ENCODE data around the gene IMMP2L. TPM values are rescaled to one million over a fixed set of nuclear protein-coding genes. Genes with fewer than 3 reads are reported as not detected.

The IMMP2L gene
- total RNA-seq, 1 donor from 2014 or later = 19.0 TPM

DNA sequence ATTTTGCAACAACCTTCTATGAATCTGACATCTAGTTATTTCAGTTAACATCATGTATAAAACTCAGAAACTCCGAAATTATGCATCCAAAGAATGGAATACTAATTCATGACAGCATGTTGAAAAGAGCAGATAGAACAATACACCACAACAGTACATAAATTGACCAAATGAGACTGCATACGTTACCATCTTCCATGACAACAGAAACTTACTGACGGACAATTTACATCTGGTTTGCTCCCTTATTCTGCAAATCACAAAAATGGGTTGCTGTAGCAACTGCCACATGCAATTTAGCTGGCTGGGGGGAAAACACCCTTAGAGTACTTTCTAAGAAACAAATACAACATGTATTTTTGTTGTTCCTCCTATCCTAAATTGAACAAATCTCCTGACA lies 457.0 kb downstream of the IMMP2L start:
- no peak for DNase-seq (ENCODE audit: low read depth)
- TF ChIP-seq, protein P1, sequence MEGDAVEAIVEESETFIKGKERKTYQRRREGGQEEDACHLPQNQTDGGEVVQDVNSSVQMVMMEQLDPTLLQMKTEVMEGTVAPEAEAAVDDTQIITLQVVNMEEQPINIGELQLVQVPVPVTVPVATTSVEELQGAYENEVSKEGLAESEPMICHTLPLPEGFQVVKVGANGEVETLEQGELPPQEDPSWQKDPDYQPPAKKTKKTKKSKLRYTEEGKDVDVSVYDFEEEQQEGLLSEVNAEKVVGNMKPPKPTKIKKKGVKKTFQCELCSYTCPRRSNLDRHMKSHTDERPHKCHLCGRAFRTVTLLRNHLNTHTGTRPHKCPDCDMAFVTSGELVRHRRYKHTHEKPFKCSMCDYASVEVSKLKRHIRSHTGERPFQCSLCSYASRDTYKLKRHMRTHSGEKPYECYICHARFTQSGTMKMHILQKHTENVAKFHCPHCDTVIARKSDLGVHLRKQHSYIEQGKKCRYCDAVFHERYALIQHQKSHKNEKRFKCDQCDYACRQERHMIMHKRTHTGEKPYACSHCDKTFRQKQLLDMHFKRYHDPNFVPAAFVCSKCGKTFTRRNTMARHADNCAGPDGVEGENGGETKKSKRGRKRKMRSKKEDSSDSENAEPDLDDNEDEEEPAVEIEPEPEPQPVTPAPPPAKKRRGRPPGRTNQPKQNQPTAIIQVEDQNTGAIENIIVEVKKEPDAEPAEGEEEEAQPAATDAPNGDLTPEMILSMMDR (IDR thresholded peaks at IDR 0.05; ENCODE audit: insufficient read depth, low read length, severe bottlenecking) = no peak
- Histone ChIP-seq H3K4me3 (ENCODE audit: low read depth, low read length) (no peak overlapping the region), H3K36me3 (ENCODE audit: control insufficient read depth, insufficient read depth, low read length) (no peaks in the 10 kb centered on the region), H3K27me3 (ENCODE audit: control insufficient read depth, insufficient read depth, low read length) (no peaks in the 10 kb centered on the region)
- no peak for FAIRE-seq

DNA sequence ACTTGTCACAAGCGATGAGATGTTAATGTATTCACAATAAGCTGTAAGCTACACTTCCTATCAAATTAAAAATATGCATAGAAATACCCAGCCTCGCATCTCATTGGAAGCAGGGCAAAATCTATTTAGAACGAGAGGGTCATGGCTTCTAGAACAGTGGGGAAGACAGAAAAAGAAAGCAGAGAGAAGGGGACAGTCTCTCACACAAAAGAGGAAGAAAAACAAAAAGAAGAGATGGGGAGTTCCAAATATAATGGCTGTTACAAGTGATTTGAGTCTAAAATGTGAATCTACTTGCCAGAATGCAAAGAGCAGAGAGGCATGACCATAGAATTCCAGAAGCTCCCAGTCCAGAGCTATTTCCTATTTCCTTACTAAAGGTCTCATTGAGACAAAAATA lies 457.6 kb downstream of the IMMP2L start:
- Histone ChIP-seq H3K4me3 (ENCODE audit: low read depth, low read length) (no peak overlapping the region), H3K27me3 (ENCODE audit: control insufficient read depth, insufficient read depth, low read length) (no peaks in the 10 kb centered on the region), H3K36me3 (ENCODE audit: control insufficient read depth, insufficient read depth, low read length) (no peaks in the 10 kb centered on the region)
- no peak for DNase-seq (ENCODE audit: low read depth)
- TF ChIP-seq, protein P1 (IDR thresholded peaks at IDR 0.05; ENCODE audit: insufficient read depth, low read length, severe bottlenecking) = no peak
- no peak for FAIRE-seq

GRCh38 chr7:111103678-111104274 lies 458.5 kb downstream of the IMMP2L start:
- DNase-seq (ENCODE audit: low read depth) (no peak), FAIRE-seq (no peak)
- TF ChIP-seq, protein P1 (IDR thresholded peaks at IDR 0.05; ENCODE audit: insufficient read depth, low read length, severe bottlenecking) = no peak
- Histone ChIP-seq H3K4me3 (ENCODE audit: low read depth, low read length) (no peak overlapping the region), H3K27me3 (ENCODE audit: control insufficient read depth, insufficient read depth, low read length) (no peaks in the 10 kb centered on the region), H3K36me3 (ENCODE audit: control insufficient read depth, insufficient read depth, low read length) (no peaks in the 10 kb centered on the region)

DNA sequence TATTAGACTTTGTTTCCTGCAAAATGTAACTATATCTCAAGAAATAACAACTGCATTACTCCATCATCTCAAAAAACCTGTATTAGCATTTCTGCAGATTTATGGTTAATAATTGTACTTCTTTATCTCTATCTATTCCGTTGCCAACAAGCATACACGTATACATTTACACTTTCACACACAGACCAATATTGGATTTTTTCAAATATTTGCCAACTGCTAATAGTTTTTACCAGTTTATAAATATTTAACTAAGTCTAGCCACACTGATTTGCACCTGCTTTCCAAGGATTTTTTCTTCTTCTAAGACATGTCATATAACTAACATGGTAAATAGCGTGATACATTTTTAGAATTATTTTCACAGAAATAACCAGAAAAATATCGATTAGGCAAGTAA lies 459.2 kb downstream of the IMMP2L start:
- FAIRE-seq (no peak), DNase-seq (ENCODE audit: low read depth) (no peak)
- Histone ChIP-seq H3K36me3 (ENCODE audit: control insufficient read depth, insufficient read depth, low read length) (no peaks in the 10 kb centered on the region), H3K4me3 (ENCODE audit: low read depth, low read length) (no peak overlapping the region), H3K27me3 (ENCODE audit: control insufficient read depth, insufficient read depth, low read length) (no peaks in the 10 kb centered on the region)
- TF ChIP-seq, protein P1 (IDR thresholded peaks at IDR 0.05; ENCODE audit: insufficient read depth, low read length, severe bottlenecking) = no peak

GRCh38 chr7:111101856-111102646 lies 460.2 kb downstream of the IMMP2L start:
- no peaks in the 10 kb centered on the region for H3K36me3 ChIP-seq (ENCODE audit: control insufficient read depth, insufficient read depth, low read length)
- no peak overlapping the region for H3K4me3 ChIP-seq (ENCODE audit: low read depth, low read length)
- TF ChIP-seq, protein P1 (IDR thresholded peaks at IDR 0.05; ENCODE audit: insufficient read depth, low read length, severe bottlenecking) = no peak
- no peaks in the 10 kb centered on the region for H3K27me3 ChIP-seq (ENCODE audit: control insufficient read depth, insufficient read depth, low read length)
- FAIRE-seq (no peak), DNase-seq (ENCODE audit: low read depth) (no peak)
